ENCODE results near the gene ETNPPL. TPM values are rescaled to one million over a fixed set of nuclear protein-coding genes. Genes with fewer than 3 reads are reported as not detected.
A peak's percentile ranks its signal among the peaks of the same experiment; 100 is the strongest.

ETNPPL gene
- total and polyA plus RNA-seq, 2 donors (not counting 3 experiments of a cell fraction or from before 2014, with no cell fraction given) = not detected

DNA sequence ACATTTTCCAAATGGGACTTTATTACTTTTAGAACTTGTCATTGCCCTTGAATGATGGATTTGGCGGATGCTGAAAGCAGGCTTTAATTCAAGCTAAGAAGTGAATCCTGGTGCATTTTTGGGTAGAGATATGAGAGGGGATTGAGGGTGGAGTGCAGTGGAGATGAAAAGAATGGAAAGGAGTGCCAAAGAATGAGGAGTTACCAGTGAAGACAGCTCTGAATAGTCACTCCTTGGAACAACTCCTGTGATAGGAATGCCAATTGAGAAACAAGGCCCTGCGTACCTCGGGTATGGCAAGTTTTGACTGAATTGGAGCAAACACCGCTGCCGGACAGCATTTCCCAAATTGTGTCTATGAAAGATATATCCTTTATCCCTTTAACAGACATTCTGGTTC, 36.5 kb upstream of the ETNPPL start:
- Histone ChIP-seq H3K36me3 (ENCODE audit: control insufficient read depth in 2 of 2, extremely low read depth in 1 of 2, insufficient read depth in 2 of 2, low read length in 2 of 2) (no peaks in the 10 kb centered on the region), H2AFZ (ENCODE audit: low read depth, low read length) (no peak overlapping the region), H3K4me3 (replicated peaks in 1 of 3; ENCODE audit: insufficient read depth in 1 of 3, low read depth in 1 of 3, low read length in 3 of 3) (no peak overlapping the region), H3K9ac (replicated peaks; ENCODE audit: extremely low read depth, insufficient read depth, low read length) (no peak overlapping the region), H3K9me1 (replicated peaks; ENCODE audit: control insufficient read depth, extremely low read depth, insufficient read depth, low read length) (no peaks in the 10 kb centered on the region), H3K4me1 (ENCODE audit: control insufficient read depth, extremely low read depth, insufficient read depth, low read length) (peaks cover 6% of the 10 kb centered on the region), H3K79me2 (ENCODE audit: control insufficient read depth, insufficient read depth, low read length) (no peaks in the 10 kb centered on the region), H3K27ac (ENCODE audit: insufficient read depth, low read depth, low read length) (no peak overlapping the region), H3K27me3 (ENCODE audit: control insufficient read depth in 2 of 2, insufficient read depth in 2 of 2, low read length in 2 of 2) (no peaks in the 10 kb centered on the region), H3K9me3 (replicated peaks; ENCODE audit: control insufficient read depth, insufficient read depth, low read length) (no peaks in the 10 kb centered on the region), H3K4me2 (ENCODE audit: insufficient read depth, low read length) (no peak overlapping the region), H4K20me1 (replicated peaks; ENCODE audit: control insufficient read depth, extremely low read depth, insufficient read depth, low read length) (no peaks in the 10 kb centered on the region)
- ChIA-PET POLR2A (no interaction called here), CTCF (no interaction called here)
- dilution Hi-C loops (cut with MboI; ENCODE audit: extremely low pct_ligation_motif_present, low sequenced_read_pairs) = no loop called here
- FAIRE-seq = no peak
- no peak for DNase-seq (ENCODE audit: low read depth, low spot score)
- TF ChIP-seq POLR2AphosphoS5 (IDR thresholded peaks at IDR 0.05; ENCODE audit: insufficient read depth, low read depth, low read length) (no peak), POLR2A (IDR thresholded peaks at IDR 0.05; ENCODE audit: low read depth, low read length) (no peak)
- TF ChIP-seq, protein P1, sequence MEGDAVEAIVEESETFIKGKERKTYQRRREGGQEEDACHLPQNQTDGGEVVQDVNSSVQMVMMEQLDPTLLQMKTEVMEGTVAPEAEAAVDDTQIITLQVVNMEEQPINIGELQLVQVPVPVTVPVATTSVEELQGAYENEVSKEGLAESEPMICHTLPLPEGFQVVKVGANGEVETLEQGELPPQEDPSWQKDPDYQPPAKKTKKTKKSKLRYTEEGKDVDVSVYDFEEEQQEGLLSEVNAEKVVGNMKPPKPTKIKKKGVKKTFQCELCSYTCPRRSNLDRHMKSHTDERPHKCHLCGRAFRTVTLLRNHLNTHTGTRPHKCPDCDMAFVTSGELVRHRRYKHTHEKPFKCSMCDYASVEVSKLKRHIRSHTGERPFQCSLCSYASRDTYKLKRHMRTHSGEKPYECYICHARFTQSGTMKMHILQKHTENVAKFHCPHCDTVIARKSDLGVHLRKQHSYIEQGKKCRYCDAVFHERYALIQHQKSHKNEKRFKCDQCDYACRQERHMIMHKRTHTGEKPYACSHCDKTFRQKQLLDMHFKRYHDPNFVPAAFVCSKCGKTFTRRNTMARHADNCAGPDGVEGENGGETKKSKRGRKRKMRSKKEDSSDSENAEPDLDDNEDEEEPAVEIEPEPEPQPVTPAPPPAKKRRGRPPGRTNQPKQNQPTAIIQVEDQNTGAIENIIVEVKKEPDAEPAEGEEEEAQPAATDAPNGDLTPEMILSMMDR (IDR thresholded peaks at IDR 0.05; ENCODE audit: extremely low read depth in 1 of 2, insufficient read depth in 1 of 2, low read depth in 1 of 2, low read length in 2 of 2) = no peak
- intact Hi-C loops (cut with micrococcal nuclease) = no loop called here
- no TSS peak for BruUV-seq (replicated peaks)

- no peak overlapping the region for H3K4me3 ChIP-seq (replicated peaks in 1 of 3; ENCODE audit: insufficient read depth in 1 of 3, low read depth in 1 of 3, low read length in 3 of 3)
- no peaks in the 10 kb centered on the region for H4K20me1 ChIP-seq (replicated peaks; ENCODE audit: control insufficient read depth, extremely low read depth, insufficient read depth, low read length)
- H3K79me2 ChIP-seq (ENCODE audit: control insufficient read depth, insufficient read depth, low read length) = no peaks in the 10 kb centered on the region
- H3K27me3 ChIP-seq (ENCODE audit: control insufficient read depth in 2 of 2, insufficient read depth in 2 of 2, low read length in 2 of 2) = no peaks in the 10 kb centered on the region
- peak; percentile 60 for DNase-seq (ENCODE audit: low read depth, low spot score)
- no peak overlapping the region for H3K27ac ChIP-seq (ENCODE audit: insufficient read depth, low read depth, low read length)
- no TSS peak for BruUV-seq (replicated peaks)
- dilution Hi-C loops (cut with MboI; ENCODE audit: extremely low pct_ligation_motif_present, low sequenced_read_pairs) (no loop called here), intact Hi-C loops (cut with micrococcal nuclease) (loop anchor here (1.0 kb wide), 1 partner anchor 31 kb away; no protein-coding TSS in a partner anchor)
- POLR2A ChIA-PET = no interaction called here
- no peaks in the 10 kb centered on the region for H3K36me3 ChIP-seq (ENCODE audit: control insufficient read depth in 2 of 2, extremely low read depth in 1 of 2, insufficient read depth in 2 of 2, low read length in 2 of 2)
- H3K9me3 ChIP-seq (replicated peaks; ENCODE audit: control insufficient read depth, insufficient read depth, low read length) = no peaks in the 10 kb centered on the region
- no peak overlapping the region for H3K9ac ChIP-seq (replicated peaks; ENCODE audit: extremely low read depth, insufficient read depth, low read length)
- peak; percentile 15 for FAIRE-seq
- TF ChIP-seq JUN (IDR thresholded peaks at IDR 0.05; ENCODE audit: borderline replicate concordance, insufficient read depth, insufficient read length, low read depth) (no peak), POLR2A (IDR thresholded peaks at IDR 0.05; ENCODE audit: low read depth, low read length) (no peak), POLR2AphosphoS5 (IDR thresholded peaks at IDR 0.05; ENCODE audit: insufficient read depth, low read depth, low read length) (no peak)
- peak overlapping the region; percentile 36 for H3K4me2 ChIP-seq (ENCODE audit: insufficient read depth, low read length)
- no peaks in the 10 kb centered on the region for H3K9me1 ChIP-seq (replicated peaks; ENCODE audit: control insufficient read depth, extremely low read depth, insufficient read depth, low read length)
- H3K4me1 ChIP-seq (ENCODE audit: control insufficient read depth, extremely low read depth, insufficient read depth, low read length) = peaks cover 6% of the 10 kb centered on the region
- no peak overlapping the region for H2AFZ ChIP-seq (ENCODE audit: low read depth, low read length)
- CTCF ChIA-PET = interaction anchor here (1.0 kb wide), 1 partner anchor 29 kb away, joined by 3 read pairs; no protein-coding TSS in a partner anchor
These were observed 33.3 kb upstream of the ETNPPL start for GRCh38 chr4:108796173-108796572.

Data from endothelial cell of umbilical vein (primary cell).